HG02884 (cell line): ENCODE measurements around the gene PAK5.
"Not testable (repeated sequence)": the region's sequence is repeated elsewhere in the genome, so short reads cannot be mapped to it uniquely, and the experiment has no call there.

Experiments used
- ATAC-seq: cut with Tn5 transposase; IDR thresholded peaks from one replicate; pipeline ENCODE4 v1.9.1; 2021; ENCODE audit warnings: mild to moderate bottlenecking, moderate library complexity; ENCODE audit not compliant: unreplicated experiment

Gene PAK5

DNA sequence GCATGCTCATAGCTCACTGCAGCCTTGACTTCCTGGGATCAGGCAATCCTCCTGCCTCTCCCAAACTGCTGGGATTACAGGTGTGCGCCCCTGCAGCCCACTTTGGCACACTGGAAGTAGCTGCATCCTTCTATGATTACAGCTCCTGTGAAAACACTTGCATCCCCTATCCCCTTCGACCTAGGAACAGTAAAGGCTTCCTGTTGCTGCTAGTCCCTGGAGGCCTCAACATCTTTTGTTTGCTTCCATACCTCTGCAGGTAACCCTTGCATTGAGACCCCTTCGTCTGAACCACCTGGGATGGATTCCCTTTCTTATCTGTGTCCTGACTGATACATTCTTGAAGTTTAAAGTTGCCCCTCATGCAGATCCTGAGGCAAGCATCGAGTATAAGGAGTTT lies 152.4 kb downstream of the PAK5 start:
- no peak for ATAC-seq

DNA sequence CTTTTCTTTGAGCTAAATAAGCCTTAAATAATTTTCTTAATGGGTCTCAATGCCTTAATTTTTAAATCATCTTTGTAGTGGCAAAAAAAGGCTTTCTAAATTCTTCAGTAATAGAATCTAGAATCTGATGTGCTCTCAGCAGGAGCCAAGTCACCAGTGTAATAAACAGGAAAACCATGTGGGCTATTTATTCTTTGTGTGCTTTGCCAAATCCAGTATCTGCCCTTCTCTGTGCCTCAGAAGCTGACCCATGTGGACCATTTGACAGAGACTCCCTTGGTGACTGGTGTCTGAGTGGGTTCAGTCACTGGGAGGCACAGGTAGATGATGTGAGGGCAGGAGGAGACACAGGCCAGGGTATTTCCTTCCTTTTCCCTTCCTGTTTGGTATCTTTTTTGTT lies 152.9 kb downstream of the PAK5 start:
- no peak for ATAC-seq

GRCh38 chr20:9685011-9685410 lies 153.9 kb downstream of the PAK5 start:
- ATAC-seq, result no peak

DNA sequence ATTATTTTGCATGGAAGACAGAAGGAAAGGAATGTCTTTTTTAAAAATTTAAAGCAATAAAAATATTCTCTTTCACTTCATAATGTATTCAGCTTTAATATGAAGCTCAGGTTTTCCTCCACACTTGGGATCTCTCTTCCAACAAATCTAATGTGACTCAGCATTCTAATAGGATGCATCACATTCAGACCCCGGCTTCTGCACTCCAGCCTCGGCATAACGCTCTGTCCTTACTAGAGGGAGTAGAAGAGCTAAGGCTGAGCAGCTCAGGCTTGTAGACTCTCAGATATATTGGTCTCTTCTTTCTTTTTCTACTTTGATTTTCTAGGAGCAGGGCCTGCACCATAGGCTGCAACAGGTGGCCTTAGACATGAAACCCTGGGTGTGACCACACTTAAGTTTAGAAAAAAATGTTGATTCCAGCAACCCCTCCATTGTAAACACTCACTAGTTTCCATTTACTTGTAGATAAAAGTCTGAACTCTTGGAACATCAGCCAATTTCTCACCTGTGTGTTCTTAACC lies 161.7 kb downstream of the PAK5 start:
- no peak for ATAC-seq

DNA sequence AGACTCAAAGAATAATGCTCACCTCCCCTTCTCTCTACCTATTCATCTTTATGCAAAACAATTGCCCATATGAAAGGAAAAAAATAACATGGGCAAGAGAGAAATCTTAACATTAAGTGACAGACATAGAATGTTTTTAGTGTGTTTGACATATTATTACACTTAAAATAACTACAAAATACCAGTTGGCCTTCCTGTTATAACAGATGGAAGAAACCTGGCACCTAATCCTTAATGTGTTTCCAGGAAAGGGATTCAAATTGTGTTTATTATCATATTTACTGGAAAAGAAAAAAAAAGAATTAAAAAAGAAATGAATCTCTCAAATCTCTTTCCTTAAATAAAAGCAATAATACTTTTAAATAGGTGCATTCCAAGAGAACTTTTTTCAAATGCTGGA lies 165.9 kb downstream of the PAK5 start:
- no peak for ATAC-seq

DNA sequence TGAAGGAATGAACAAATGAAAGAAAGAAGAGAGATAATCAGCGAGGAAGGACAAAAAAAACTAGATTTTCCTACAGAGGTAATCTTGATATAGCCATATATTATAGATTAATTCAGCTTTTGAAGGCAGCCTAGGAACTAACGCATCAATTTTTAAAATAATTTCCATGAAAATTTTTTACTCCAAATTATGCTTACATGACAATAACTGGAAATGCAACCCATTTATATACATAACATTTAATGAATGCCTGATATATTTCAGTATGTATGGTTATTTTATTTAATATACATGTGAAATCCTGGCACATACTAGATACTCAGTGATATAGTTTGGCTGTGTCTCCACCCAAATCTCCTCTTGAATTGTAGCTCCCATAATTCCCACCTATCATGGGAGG lies 166.8 kb downstream of the PAK5 start:
- ATAC-seq, result no peak

GRCh38 chr20:9668381-9668780 lies 170.5 kb downstream of the PAK5 start:
- ATAC-seq, result no peak

GRCh38 chr20:9663423-9663822 lies 175.5 kb downstream of the PAK5 start:
- ATAC-seq, result no peak

GRCh38 chr20:9660236-9660868 lies 178.5 kb downstream of the PAK5 start:
- ATAC-seq, result no peak

DNA sequence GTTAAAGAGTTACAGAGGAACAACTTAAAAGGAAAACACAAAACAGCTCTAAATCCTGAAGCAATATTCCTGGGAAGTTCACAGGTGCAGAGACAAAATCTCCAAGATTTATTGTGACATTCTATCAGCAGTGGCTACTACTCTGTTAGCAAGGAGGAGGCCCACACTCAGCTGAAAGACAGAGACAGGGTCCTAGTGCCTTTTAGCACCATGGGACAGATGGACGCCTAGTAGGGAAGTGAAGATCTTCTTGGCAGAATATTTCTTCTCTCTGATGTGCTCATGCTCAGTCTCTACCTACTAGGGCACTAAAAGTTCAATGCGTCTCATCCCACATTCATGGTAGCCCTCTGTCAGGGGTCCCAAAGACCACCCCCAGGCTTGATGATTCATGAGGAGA lies 191.1 kb downstream of the PAK5 start:
- no peak for ATAC-seq

DNA sequence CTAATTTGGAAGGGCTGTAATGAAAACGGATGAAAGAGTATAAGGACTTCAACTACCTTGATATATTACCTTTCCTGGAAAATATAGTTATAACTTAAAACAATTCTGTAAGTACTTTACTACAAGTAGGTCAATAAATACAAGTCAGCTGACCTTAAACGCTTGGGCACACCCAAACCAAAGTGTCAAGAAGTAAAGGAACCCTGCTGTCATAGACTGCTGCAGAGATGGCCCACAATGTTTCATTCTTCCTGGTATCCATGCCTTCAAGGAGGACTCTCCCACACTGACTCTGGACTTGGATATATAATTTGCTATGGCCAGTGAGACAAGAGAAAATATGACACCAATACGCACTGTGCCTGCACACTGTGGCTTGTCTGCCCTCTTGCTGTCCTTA lies 192.5 kb downstream of the PAK5 start:
- ATAC-seq, result no peak

GRCh38 chr20:9642882-9643281 lies 196.0 kb downstream of the PAK5 start:
- no peak for ATAC-seq

DNA sequence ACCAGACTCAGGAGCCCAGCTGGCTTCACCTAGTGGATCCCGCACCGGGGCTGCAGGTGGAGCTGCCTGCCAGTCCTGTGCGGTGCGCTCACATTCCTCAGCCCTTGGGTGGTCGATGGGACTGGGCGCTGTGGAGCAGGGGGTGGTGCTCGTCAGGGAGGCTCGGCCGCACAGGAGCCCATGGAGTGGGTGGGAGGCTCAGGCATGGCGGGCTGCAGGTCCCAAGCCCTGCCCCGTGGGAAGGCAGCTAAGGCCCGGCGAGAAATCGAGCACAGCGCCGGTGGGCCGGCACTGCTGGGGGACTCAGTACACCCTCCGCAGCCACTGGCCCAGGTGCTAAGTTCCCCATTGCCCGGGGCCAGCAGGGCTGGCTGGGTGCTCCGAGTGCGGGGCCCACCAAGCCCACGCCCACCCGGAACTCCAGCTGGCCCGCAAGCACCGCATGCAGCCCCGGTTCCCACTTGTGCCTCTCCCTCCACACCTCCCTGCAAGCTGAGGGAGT lies 197.3 kb downstream of the PAK5 start:
- ATAC-seq, result not testable (repeated sequence)

- ATAC-seq, result no peak
Measured at GRCh38 chr20:9637889-9638288, 201.0 kb downstream of the PAK5 start.

GRCh38 chr20:9635750-9636149 lies 203.1 kb downstream of the PAK5 start:
- no peak for ATAC-seq

- ATAC-seq, result no peak
Measured at GRCh38 chr20:9634327-9634726, 204.5 kb downstream of the PAK5 start.

DNA sequence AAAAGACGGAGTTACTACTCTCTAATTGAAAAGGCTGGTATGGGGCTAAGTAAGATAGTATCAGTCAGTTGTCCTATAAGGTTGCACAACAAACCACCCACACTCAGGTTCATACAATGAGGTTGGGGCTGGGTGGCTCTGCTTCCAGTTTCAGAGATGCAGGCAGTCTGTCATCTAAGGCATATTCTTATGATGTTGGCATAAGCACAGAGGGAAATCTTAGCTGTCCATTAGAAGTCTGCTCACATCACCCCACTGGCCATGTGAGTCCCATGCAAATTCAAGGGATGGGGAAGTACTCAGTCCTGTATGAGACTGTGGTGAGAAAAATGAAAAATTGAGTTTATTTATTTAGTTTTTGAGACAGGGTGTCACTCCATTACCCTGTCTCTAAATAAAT lies 205.9 kb downstream of the PAK5 start:
- ATAC-seq, result no peak

DNA sequence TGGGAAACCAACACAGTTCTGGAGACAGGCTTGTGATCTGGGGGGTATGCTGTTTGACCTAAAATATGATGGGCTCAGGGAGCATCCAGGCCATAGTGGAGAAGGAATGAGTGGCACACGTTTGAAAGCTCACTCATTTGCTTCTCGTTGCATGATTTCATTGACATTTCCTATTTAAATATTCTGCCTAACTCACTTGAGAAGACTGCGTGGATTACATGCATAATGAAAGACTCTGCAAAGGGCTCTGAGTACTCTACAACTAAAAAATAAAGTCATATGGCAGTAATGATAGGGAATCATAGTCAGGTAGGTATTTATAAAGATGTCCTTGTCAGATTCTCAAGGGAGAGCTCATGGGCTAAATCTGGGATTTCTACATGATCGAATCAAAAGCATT lies 206.6 kb downstream of the PAK5 start:
- ATAC-seq, result no peak

DNA sequence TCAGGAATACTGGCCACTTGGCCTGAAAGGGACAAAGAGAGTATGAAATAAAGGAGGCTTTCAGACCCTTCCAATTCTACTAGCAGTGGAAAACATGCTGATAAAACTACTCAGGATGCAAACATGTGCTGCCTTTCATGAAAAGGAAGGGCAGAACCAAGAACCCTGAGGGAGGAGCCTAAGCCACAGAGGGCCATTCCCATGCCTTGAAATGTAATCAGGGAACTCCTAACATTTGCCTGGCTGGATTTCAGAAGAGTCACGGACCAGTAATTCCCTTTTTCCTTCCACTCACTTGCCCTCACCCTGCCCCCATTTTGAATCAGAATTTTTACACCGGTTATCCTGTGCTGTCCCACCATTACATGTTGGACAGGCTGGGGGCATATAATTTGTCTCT lies 208.3 kb downstream of the PAK5 start:
- no peak for ATAC-seq

DNA sequence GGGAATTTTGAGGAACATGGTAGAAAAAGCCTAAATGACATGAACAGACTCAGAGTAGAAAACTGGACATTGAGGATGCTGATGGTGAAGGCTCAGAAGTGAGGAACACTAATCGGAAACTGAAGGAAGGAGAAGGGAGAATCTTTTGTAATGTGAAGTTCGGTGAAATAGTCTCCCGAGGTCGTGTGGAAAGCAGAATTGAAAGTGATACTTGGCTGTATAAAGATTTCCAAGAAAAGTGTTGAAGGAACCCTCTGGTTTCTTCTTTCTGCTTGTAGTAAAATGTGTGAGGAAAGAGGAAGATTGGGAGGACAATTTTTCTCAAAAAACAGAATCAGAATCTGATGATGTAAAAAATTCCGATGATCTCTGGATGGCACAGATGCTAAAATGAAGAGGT lies 209.0 kb downstream of the PAK5 start:
- no peak for ATAC-seq

DNA sequence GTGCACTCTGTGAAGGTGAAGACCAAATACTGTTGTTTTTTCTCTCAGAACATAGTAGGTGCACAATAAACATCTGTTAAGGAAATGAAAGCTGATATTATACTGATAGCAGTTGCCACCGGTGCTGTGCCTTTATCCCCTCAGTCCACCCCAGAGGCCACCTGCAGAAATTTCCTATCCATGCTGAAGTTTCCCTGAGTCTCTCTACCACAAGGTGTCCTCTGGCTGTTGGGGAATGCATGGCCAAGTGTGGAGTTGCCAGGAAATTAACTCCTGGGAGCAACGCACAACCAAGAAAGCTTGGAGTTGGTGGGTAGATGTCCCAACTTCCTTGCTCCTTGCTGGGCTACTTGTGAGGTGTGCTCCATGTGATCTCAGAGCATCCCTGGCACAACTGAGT lies 210.3 kb downstream of the PAK5 start:
- ATAC-seq, result no peak

DNA sequence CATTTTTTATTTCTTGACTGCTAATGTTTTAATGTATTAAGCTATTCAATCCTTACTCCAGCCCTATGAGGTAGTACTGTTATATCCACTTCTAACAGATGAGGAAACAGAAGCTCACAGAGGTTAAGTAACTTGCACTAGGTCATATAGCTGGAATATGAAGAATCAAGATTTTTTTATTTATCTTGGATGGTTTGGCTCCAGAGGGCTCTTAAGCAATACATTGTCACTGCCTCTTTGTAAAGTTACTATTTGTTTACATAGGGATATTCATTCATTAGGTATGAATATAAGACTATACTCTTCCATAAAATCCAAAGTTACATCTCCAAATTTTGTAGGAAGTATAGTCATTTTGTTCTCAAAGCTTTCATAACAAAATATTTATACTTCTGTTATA lies 210.7 kb downstream of the PAK5 start:
- ATAC-seq, result no peak

DNA sequence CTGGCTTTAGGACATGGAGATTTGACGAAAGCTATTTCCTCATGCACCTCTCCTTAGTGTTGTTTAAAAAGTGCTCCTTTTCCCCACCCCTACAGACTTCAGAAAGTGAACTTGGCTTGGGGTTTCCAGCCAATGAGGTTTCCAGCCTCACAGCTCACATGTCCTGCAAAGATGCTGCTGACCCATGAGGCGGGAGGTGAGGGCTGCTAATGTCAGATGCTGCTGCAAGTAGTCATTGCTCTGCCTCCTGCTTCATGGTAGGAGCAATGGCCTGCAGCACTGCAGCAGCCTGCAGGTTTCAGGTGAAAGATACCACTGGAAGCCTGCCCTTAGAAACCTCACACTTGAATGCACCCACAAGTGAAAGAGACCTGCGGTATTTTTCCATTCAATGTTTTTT lies 211.7 kb downstream of the PAK5 start:
- ATAC-seq, result peak; percentile 63
